ENCODE measurements around the gene C2CD4C.

The C2CD4C gene

GRCh38 chr19:422213-422916 lies 13.4 kb upstream of the C2CD4C start:
- H3K4me3 ChIP-seq (ENCODE audit: control insufficient read depth, low read depth, low read length): no peak overlapping the region
- DNase-seq (ENCODE audit: low read depth): no peak
- TF ChIP-seq CTCF (IDR thresholded peaks at IDR 0.05; ENCODE audit: control insufficient read depth, insufficient read depth, low read depth, low read length, missing control alignments): no peak

GRCh38 chr19:419721-420515 lies 11.0 kb upstream of the C2CD4C start:
- DNase-seq (ENCODE audit: low read depth): no peak
- no peak overlapping the region for H3K4me3 ChIP-seq (ENCODE audit: control insufficient read depth, low read depth, low read length)
- TF ChIP-seq CTCF (IDR thresholded peaks at IDR 0.05; ENCODE audit: control insufficient read depth, insufficient read depth, low read depth, low read length, missing control alignments): no peak

DNA sequence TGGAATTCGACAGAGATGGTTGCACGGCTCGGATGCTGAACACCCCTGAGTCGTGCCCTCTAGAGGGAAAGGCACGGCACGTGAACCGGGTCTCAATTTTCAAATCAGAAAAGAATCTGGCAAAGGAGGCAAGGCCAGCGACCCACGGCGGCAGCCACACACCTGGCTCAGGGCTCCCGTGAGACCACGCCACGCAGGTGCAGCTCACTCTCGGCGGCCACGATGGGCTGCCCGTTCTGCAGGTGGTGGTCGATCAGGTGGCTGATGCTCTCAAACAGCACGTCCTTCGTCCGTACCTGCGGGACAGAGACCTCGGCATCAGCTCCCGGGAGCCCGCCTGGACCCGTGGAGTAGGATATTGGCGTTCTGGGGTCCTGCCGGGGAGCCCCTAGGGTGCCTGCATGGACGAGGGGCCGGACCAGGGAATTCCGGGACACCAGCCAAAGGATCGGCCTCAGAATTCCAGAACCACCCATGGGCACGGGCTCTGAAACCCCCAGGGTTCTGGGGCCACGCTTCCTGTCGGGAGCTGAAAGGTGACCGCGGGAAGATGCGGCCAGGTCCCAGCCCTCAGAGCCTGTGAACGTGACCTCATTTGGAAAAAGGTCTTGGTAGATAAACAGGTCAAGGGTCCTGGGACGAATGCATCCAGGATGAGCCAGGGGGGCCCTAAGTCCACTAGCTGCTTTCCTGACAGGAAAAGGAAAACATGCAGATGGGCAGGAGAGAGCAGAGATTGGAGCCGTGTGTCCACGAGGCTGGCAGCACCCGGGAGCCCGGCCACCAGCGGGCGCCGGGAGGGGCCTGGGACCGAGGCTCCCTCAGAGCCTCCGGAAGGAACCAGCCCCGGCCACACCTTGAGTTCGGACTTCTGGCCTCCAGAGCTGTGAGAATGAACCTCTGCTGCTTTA lies 10.1 kb upstream of the C2CD4C start:
- H3K4me3 ChIP-seq (ENCODE audit: control insufficient read depth, low read depth, low read length): no peak overlapping the region
- TF ChIP-seq CTCF (IDR thresholded peaks at IDR 0.05; ENCODE audit: control insufficient read depth, insufficient read depth, low read depth, low read length, missing control alignments): no peak
- no peak for DNase-seq (ENCODE audit: low read depth)

- no peak overlapping the region for H3K4me3 ChIP-seq (ENCODE audit: control insufficient read depth, low read depth, low read length)
- no peak for TF ChIP-seq CTCF (IDR thresholded peaks at IDR 0.05; ENCODE audit: control insufficient read depth, insufficient read depth, low read depth, low read length, missing control alignments)
- DNase-seq (ENCODE audit: low read depth): no peak
Observed at GRCh38 chr19:416416-416815, 7.5 kb upstream of the C2CD4C start.

DNA sequence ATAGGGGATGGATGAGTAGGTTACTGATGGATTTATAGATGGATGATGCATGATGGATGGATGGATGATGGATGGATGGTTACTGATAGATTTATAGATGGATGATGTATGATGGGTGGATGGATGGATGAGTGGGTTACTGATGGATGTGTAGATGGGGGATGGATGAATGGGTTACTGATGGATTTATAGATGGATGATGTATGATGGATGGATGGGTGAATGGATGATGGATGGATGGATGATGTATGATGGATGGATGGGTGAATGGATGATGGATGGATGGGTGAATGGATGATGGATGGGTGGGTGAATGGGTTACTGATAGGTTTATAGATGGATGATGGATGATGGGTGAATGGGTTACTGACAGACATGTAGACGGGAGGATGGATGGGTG lies 6.3 kb upstream of the C2CD4C start:
- no peak for TF ChIP-seq CTCF (IDR thresholded peaks at IDR 0.05; ENCODE audit: control insufficient read depth, insufficient read depth, low read depth, low read length, missing control alignments)
- no peak overlapping the region for H3K4me3 ChIP-seq (ENCODE audit: control insufficient read depth, low read depth, low read length)
- DNase-seq (ENCODE audit: low read depth): no peak

DNA sequence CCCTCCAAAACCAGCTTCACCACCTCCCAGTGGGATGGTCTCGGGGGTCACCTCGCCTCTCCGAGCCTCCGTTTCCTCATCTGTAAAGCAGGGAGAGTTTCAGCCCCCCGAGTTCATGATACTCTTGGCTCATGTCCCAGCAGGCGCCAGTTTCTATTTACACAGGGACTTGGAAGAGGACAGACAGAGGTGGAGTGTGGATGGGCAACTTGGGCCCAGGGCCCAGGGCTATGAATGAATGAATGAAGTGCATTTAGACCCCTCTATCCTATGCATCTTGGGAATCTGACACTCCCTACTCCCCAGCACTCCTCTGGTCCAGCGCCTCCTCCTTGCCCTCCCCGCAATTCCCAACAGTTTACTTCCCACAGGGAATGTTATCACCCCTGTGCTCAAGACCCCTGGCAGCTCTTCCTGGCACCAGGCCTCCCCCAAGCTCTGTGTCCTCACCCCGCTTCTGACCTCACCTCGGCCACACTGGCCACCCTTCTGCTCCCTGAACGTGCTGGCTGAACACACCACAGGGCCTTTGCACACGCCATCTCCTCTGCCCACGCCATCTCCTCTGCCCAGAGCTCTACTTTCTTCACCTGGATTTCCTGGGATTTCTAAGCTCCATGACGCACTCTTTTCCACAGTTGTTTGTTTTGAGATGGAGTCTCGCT lies 4.9 kb upstream of the C2CD4C start:
- TF ChIP-seq CTCF (IDR thresholded peaks at IDR 0.05; ENCODE audit: control insufficient read depth, insufficient read depth, low read depth, low read length, missing control alignments): no peak
- H3K4me3 ChIP-seq (ENCODE audit: control insufficient read depth, low read depth, low read length): no peak overlapping the region

More for the DNA sequence above, 4.9 kb upstream of the C2CD4C start:
- DNase-seq (ENCODE audit: low read depth): no peak

All from AG09309 (cell line).